ENCODE data around the gene MRPS12. TPM values are rescaled to one million over a fixed set of nuclear protein-coding genes. Genes with fewer than 3 reads are reported as not detected.

MRPS12 gene
- polyA plus RNA-seq, 2 of the 4 experiments (the other 2 are of a cell fraction), result 92.8 to 217 TPM

GRCh38 chr19:38931521-38931793 is 713 bp downstream of the MRPS12 start:
- H3K4me2 ChIP-seq, result peak overlapping the region; percentile 70
- peak overlapping the region; percentile 87 for H3K27ac ChIP-seq
- TF ChIP-seq KDM5A (IDR thresholded peaks at IDR 0.05) (no peak), RARB (CRISPR knock-in tag; IDR thresholded peaks at IDR 0.05) (no peak), REST (IDR thresholded peaks at IDR 0.05) (no peak), RFX5 (IDR thresholded peaks at IDR 0.05) (no peak), RAD21 (conservative IDR thresholded peaks at IDR 0.05 in 1 of 2, IDR thresholded peaks at IDR 0.05 in 1 of 2) (no peak), CEBPB (IDR thresholded peaks at IDR 0.05) (no peak), MAZ (IDR thresholded peaks at IDR 0.05; ENCODE audit: borderline replicate concordance, low read depth, low read length) (no peak), HOXA7 (CRISPR knock-in tag; IDR thresholded peaks at IDR 0.05) (no peak), ZSCAN20 (CRISPR knock-in tag; IDR thresholded peaks at IDR 0.05) (no peak), FOXS1 (CRISPR knock-in tag; IDR thresholded peaks at IDR 0.05) (no peak), CBX8 (IDR thresholded peaks at IDR 0.05) (no peak), ZFP36 (IDR thresholded peaks at IDR 0.05; ENCODE audit: borderline replicate concordance, partially characterized antibody) (no peak), NR3C1 (IDR thresholded peaks at IDR 0.05) (no peak), BHLHE40 (IDR thresholded peaks at IDR 0.05; ENCODE audit: low read depth, low read length) (no peak), MYC (IDR thresholded peaks at IDR 0.05; ENCODE audit: borderline replicate concordance, low read length) (no peak), EHF (CRISPR knock-in tag; IDR thresholded peaks at IDR 0.05) (no peak), SMC3 (IDR thresholded peaks at IDR 0.05) (no peak)
- TF ChIP-seq, protein P1, sequence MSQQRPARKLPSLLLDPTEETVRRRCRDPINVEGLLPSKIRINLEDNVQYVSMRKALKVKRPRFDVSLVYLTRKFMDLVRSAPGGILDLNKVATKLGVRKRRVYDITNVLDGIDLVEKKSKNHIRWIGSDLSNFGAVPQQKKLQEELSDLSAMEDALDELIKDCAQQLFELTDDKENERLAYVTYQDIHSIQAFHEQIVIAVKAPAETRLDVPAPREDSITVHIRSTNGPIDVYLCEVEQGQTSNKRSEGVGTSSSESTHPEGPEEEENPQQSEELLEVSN (IDR thresholded peaks at IDR 0.05; ENCODE audit: borderline replicate concordance, low read depth), result no peak
- TF ChIP-seq, protein P2, sequence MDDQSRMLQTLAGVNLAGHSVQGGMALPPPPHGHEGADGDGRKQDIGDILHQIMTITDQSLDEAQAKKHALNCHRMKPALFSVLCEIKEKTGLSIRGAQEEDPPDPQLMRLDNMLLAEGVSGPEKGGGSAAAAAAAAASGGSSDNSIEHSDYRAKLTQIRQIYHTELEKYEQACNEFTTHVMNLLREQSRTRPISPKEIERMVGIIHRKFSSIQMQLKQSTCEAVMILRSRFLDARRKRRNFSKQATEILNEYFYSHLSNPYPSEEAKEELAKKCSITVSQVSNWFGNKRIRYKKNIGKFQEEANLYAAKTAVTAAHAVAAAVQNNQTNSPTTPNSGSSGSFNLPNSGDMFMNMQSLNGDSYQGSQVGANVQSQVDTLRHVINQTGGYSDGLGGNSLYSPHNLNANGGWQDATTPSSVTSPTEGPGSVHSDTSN (IDR thresholded peaks at IDR 0.05), result no peak
- TF ChIP-seq, protein P3, sequence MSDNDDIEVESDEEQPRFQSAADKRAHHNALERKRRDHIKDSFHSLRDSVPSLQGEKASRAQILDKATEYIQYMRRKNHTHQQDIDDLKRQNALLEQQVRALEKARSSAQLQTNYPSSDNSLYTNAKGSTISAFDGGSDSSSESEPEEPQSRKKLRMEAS (IDR thresholded peaks at IDR 0.05), result no peak
- H3K4me3 ChIP-seq, result peak overlapping the region; percentile 66
- DNase-seq (ENCODE audit: low read depth in 1 of 2, low spot score in 1 of 2) (no peak), ATAC-seq (peak in 1 of 2 experiments; percentile 11; a peak in 3 of 6 replicates), FAIRE-seq (no peak)
- ChIA-PET CTCF (interaction anchor here (0.5 to 12.2 kb wide), 31 partner anchors 9 to 687 kb away, joined by 3 to 245 read pairs (median 14); partner anchors contain the start of genes CCER2, ECH1, FAM98C and FBXO17), POLR2A (interaction anchor here (0.6 to 3.0 kb wide), 16 partner anchors 10 to 461 kb away, joined by 3 to 30 read pairs (median 10); partner anchors contain the start of genes CCER2, EIF3K, FBXO17 and NFKBIB)
- H3K4me1 ChIP-seq, result peaks cover 19% of the 10 kb centered on the region
- 8% methylated on average over 8 of the region's 8 CpGs for WGBS (ENCODE audit: missing lambda C conversion rate)
- no peaks in the 10 kb centered on the region for H3K9me3 ChIP-seq

GRCh38 chr19:38932425-38933179 is 1.9 kb downstream of the MRPS12 start:
- CTCF ChIA-PET, result interaction anchor here (0.6 to 12.2 kb wide), 41 partner anchors 8 to 946 kb away, joined by 3 to 245 read pairs (median 4); partner anchors contain the start of genes FAM98C, FBXO17, NFKBIB and SIRT2
- Histone ChIP-seq H3K27ac (peak overlapping the region in 1 of 2 experiments; percentile 6; a peak in 1 of 6 replicates), H3K9me3 (no peaks in the 10 kb centered on the region), H3K4me1 (peaks cover 19% of the 10 kb centered on the region), H3K4me2 (peak overlapping the region; percentile 70), H3K4me3 (peak overlapping the region; percentile 66; the same call in 1 of the 3 replicates)
- FAIRE-seq (no peak), DNase-seq (ENCODE audit: low read depth in 1 of 2, low spot score in 1 of 2) (peak; percentile 88 to 89), ATAC-seq (peak; percentile 13 to 24; a peak in 3 of 6 replicates)
- POLR2A ChIA-PET, result interaction anchor here (1.0 to 2.8 kb wide), 4 partner anchors 12 to 83 kb away, joined by 5 to 21 read pairs (median 9); partner anchors contain the start of gene FBXO17
- WGBS (ENCODE audit: missing lambda C conversion rate), result 91% methylated on average over 29 of the region's 29 CpGs
- TF ChIP-seq MAZ (IDR thresholded peaks at IDR 0.05; ENCODE audit: borderline replicate concordance, low read depth, low read length) (no peak), JUN (IDR thresholded peaks at IDR 0.05) (peak in 1 of 2 experiments; percentile 12; a peak in 2 of 5 replicates), SMC3 (IDR thresholded peaks at IDR 0.05) (peak; percentile 66), KDM5A (IDR thresholded peaks at IDR 0.05) (no peak), POLR2AphosphoS2 (conservative IDR thresholded peaks at IDR 0.05; ENCODE audit: low read length) (0 out of 2 replicates have a peak, but pooled peaks have one; percentile 47), NPAS2 (CRISPR knock-in tag; IDR thresholded peaks at IDR 0.05; ENCODE audit: borderline replicate concordance) (no peak), RAD21 (conservative IDR thresholded peaks at IDR 0.05 in 1 of 2, IDR thresholded peaks at IDR 0.05 in 1 of 2) (peak; percentile 60 to 69), ESRRA (IDR thresholded peaks at IDR 0.05; ENCODE audit: borderline replicate concordance, low read length) (no peak), CEBPB (IDR thresholded peaks at IDR 0.05) (0 out of 4 replicates have a peak, but pooled peaks of 1 of the 2 experiments have one; percentile 17), CHD2 (IDR thresholded peaks at IDR 0.05; ENCODE audit: low read length, partially characterized antibody) (no peak), REST (IDR thresholded peaks at IDR 0.05) (no peak)
- TF ChIP-seq, protein P3 (IDR thresholded peaks at IDR 0.05), result no peak
